ENCODE results near the gene USP6. TPM values are rescaled to one million over a fixed set of nuclear protein-coding genes. Genes with fewer than 3 reads are reported as not detected.

USP6 gene
- total and polyA plus RNA-seq, 2 of the 13 experiments (the other 11 are each of a cell fraction or from before 2014, with no cell fraction given), result 0.04 TPM; not detected in 1

- TF ChIP-seq ZNF503 (CRISPR knock-in tag; IDR thresholded peaks at IDR 0.05) (no peak), NONO (IDR thresholded peaks at IDR 0.05) (no peak), NONO (CRISPR knock-in tag; conservative IDR thresholded peaks at IDR 0.05) (no peak), ZNF263 (CRISPR knock-in tag; IDR thresholded peaks at IDR 0.05) (no peak), LBX2 (CRISPR knock-in tag; IDR thresholded peaks at IDR 0.05; ENCODE audit: borderline replicate concordance) (no peak), ARID2 (CRISPR knock-in tag; IDR thresholded peaks at IDR 0.05; ENCODE audit: borderline replicate concordance) (no peak), ETS1 (CRISPR knock-in tag; IDR thresholded peaks at IDR 0.05) (no peak), CBX1 (IDR thresholded peaks at IDR 0.05; ENCODE audit: low read depth) (no peak), MEF2D (CRISPR knock-in tag; IDR thresholded peaks at IDR 0.05) (no peak), ARHGAP35 (CRISPR knock-in tag; IDR thresholded peaks at IDR 0.05; ENCODE audit: borderline replicate concordance) (no peak), LCORL (IDR thresholded peaks at IDR 0.05) (no peak; the same call in 1 of the 2 replicates), LCORL (CRISPR knock-in tag; IDR thresholded peaks at IDR 0.05) (no peak), CCAR2 (optimal IDR thresholded peaks at IDR 0.05; ENCODE audit: low read depth, low read length) (no peak), SOX6 (IDR thresholded peaks at IDR 0.05) (no peak), SOX6 (CRISPR knock-in tag; IDR thresholded peaks at IDR 0.05) (peak; percentile 47), CTCF (CRISPR knock-in tag; IDR thresholded peaks at IDR 0.05) (no peak), DMAP1 (CRISPR knock-in tag; IDR thresholded peaks at IDR 0.05) (no peak), ZNF704 (CRISPR knock-in tag; IDR thresholded peaks at IDR 0.05; ENCODE audit: borderline replicate concordance) (no peak), ZFX (CRISPR knock-in tag; IDR thresholded peaks at IDR 0.05; ENCODE audit: low read depth) (peak; percentile 27; the same call in 1 of the 2 replicates), GATAD2A (CRISPR knock-in tag; IDR thresholded peaks at IDR 0.05) (peak; percentile 18; the same call in 1 of the 2 replicates), AKAP8 (CRISPR knock-in tag; IDR thresholded peaks at IDR 0.05) (no peak), NFE2L1 (CRISPR knock-in tag; IDR thresholded peaks at IDR 0.05; ENCODE audit: borderline replicate concordance) (no peak), TP53 (CRISPR knock-in tag; conservative IDR thresholded peaks at IDR 0.05) (no peak), CSRNP1 (CRISPR knock-in tag; IDR thresholded peaks at IDR 0.05) (no peak), POLR2A (IDR thresholded peaks at IDR 0.05; ENCODE audit: insufficient read depth in 1 of 2, low read depth in 2 of 2, low read length in 2 of 2) (no peak), ZFP36L2 (CRISPR knock-in tag; IDR thresholded peaks at IDR 0.05) (no peak)
Observed at GRCh38 chr17:5069724-5070123, 46.1 kb upstream of the USP6 start (continued).

Data from HepG2 (cell line).